ENCODE results near the gene CHST14.
A peak's percentile ranks its signal among the peaks of the same experiment; 100 is the strongest.

The CHST14 gene

GRCh38 chr15:40435023-40435709, 35.6 kb upstream of the CHST14 start:
- no peak overlapping the region for H3K27ac ChIP-seq
- no peak for TF ChIP-seq Cebpa-rat (IDR thresholded peaks at IDR 0.05)
- H3K4me1 ChIP-seq = peaks cover 31 to 66% (median 58%) of the 10 kb centered on the region in 10 experiments
- H3K36me3 ChIP-seq = no peaks in the 10 kb centered on the region
- no peaks in the 10 kb centered on the region for H4K20me1 ChIP-seq
- peaks cover 23 to 48% (median 34%) of the 10 kb centered on the region in 11 experiments; a peak in 20 of 22 replicates for H3K27me3 ChIP-seq
- H3K4me3 ChIP-seq = peak overlapping the region in 6 of 10 experiments; percentile 56 to 73 (median 61); a peak in 8 of 20 replicates
- peak overlapping the region; percentile 92 to 99 (median 98) for H3K4me2 ChIP-seq
- H3K9me3 ChIP-seq (replicated peaks in 1 of 11) = no peaks in the 10 kb centered on the region
- H3K9ac ChIP-seq = peak overlapping the region in 1 of 11 experiments; percentile 71; a peak in 2 of 22 replicates

GRCh38 chr15:40435710-40436089, 35.1 kb upstream of the CHST14 start:
- no peaks in the 10 kb centered on the region for H3K36me3 ChIP-seq
- peak overlapping the region; percentile 57 to 78 (median 70); a peak in 21 of 22 replicates for H3K9ac ChIP-seq
- H4K20me1 ChIP-seq = no peaks in the 10 kb centered on the region
- peak overlapping the region; percentile 92 to 99 (median 98) for H3K4me2 ChIP-seq
- peaks cover 23 to 50% (median 34%) of the 10 kb centered on the region in 11 experiments; a peak in 20 of 22 replicates for H3K27me3 ChIP-seq
- H3K9me3 ChIP-seq (replicated peaks in 1 of 11) = no peaks in the 10 kb centered on the region
- peak overlapping the region in 10 of 11 experiments; percentile 20 to 67 (median 55); a peak in 18 of 22 replicates for H3K27ac ChIP-seq
- peaks cover 32 to 68% (median 60%) of the 10 kb centered on the region in 10 experiments for H3K4me1 ChIP-seq
- peak overlapping the region; percentile 52 to 73 (median 60) for H3K4me3 ChIP-seq
- no peak for TF ChIP-seq Cebpa-rat (IDR thresholded peaks at IDR 0.05)

GRCh38 chr15:40436116-40436891, 34.5 kb upstream of the CHST14 start:
- Histone ChIP-seq H3K9me3 (replicated peaks in 1 of 11) (no peaks in the 10 kb centered on the region), H3K9ac (peak overlapping the region; percentile 57 to 78 (median 70)), H3K36me3 (no peaks in the 10 kb centered on the region), H3K4me1 (peaks cover 32 to 68% (median 60%) of the 10 kb centered on the region in 10 experiments), H3K27me3 (peaks cover 23 to 50% (median 34%) of the 10 kb centered on the region in 11 experiments; a peak in 20 of 22 replicates), H3K27ac (peak overlapping the region; percentile 20 to 67 (median 55); a peak in 19 of 22 replicates), H3K4me3 (peak overlapping the region; percentile 52 to 73 (median 60)), H4K20me1 (peaks cover 0 to 3% (median 2%) of the 10 kb centered on the region in 11 experiments; a peak in 11 of 22 replicates), H3K4me2 (peak overlapping the region; percentile 92 to 99 (median 98))
- TF ChIP-seq Cebpa-rat (IDR thresholded peaks at IDR 0.05) = no peak

GRCh38 chr15:40436892-40437751, 33.7 kb upstream of the CHST14 start:
- peaks cover 23 to 54% (median 34%) of the 10 kb centered on the region in 11 experiments; a peak in 20 of 22 replicates for H3K27me3 ChIP-seq
- H3K9me3 ChIP-seq (replicated peaks in 1 of 11) = no peaks in the 10 kb centered on the region
- no peak for TF ChIP-seq Cebpa-rat (IDR thresholded peaks at IDR 0.05)
- peak overlapping the region; percentile 57 to 78 (median 70); a peak in 20 of 22 replicates for H3K9ac ChIP-seq
- peaks cover 32 to 68% (median 60%) of the 10 kb centered on the region in 10 experiments for H3K4me1 ChIP-seq
- no peaks in the 10 kb centered on the region for H3K36me3 ChIP-seq
- H3K4me3 ChIP-seq = peak overlapping the region; percentile 52 to 73 (median 60)
- H4K20me1 ChIP-seq = peaks cover 4 to 11% (median 10%) of the 10 kb centered on the region in 11 experiments; a peak in 20 of 22 replicates
- peak overlapping the region; percentile 92 to 99 (median 98) for H3K4me2 ChIP-seq
- peak overlapping the region in 7 of 11 experiments; percentile 20 to 67 (median 55); a peak in 6 of 22 replicates for H3K27ac ChIP-seq

- Histone ChIP-seq H3K4me1 (peaks cover 40 to 70% (median 68%) of the 10 kb centered on the region in 10 experiments), H3K9ac (no peak overlapping the region), H3K36me3 (no peaks in the 10 kb centered on the region; a peak in 1 of 22 replicates), H3K4me3 (no peak overlapping the region), H3K4me2 (peak overlapping the region in 9 of 11 experiments; percentile 92 to 99 (median 98); a peak in 18 of 22 replicates), H3K27ac (no peak overlapping the region), H3K27me3 (peaks cover 23 to 59% (median 34%) of the 10 kb centered on the region in 11 experiments; a peak in 20 of 22 replicates), H3K9me3 (replicated peaks in 1 of 11) (no peaks in the 10 kb centered on the region), H4K20me1 (peaks cover 13 to 20% (median 19%) of the 10 kb centered on the region in 11 experiments)
- TF ChIP-seq Cebpa-rat (IDR thresholded peaks at IDR 0.05) = no peak
These were observed 32.8 kb upstream of the CHST14 start for GRCh38 chr15:40437752-40438687.

GRCh38 chr15:40438712-40439111, 32.1 kb upstream of the CHST14 start:
- 0 out of 22 replicates have a peak overlapping the region, but pooled peaks of 1 of the 11 experiments have one; percentile 87 for H3K9ac ChIP-seq
- TF ChIP-seq Cebpa-rat (IDR thresholded peaks at IDR 0.05) = no peak
- peaks cover 23 to 59% (median 34%) of the 10 kb centered on the region in 11 experiments; a peak in 20 of 22 replicates for H3K27me3 ChIP-seq
- no peak overlapping the region; a peak in 1 of 20 replicates for H3K4me3 ChIP-seq
- no peaks in the 10 kb centered on the region for H3K9me3 ChIP-seq (replicated peaks in 1 of 11)
- peaks cover 47 to 77% (median 75%) of the 10 kb centered on the region in 10 experiments for H3K4me1 ChIP-seq
- H3K4me2 ChIP-seq = peak overlapping the region in 9 of 11 experiments; percentile 92 to 100 (median 99); a peak in 18 of 22 replicates
- peaks cover 20 to 27% (median 26%) of the 10 kb centered on the region in 11 experiments for H4K20me1 ChIP-seq
- no peaks in the 10 kb centered on the region; a peak in 2 of 22 replicates for H3K36me3 ChIP-seq
- H3K27ac ChIP-seq = no peak overlapping the region

GRCh38 chr15:40439461-40439959, 31.3 kb upstream of the CHST14 start:
- Histone ChIP-seq H3K4me2 (peak overlapping the region; percentile 89 to 100 (median 98)), H3K9ac (peak overlapping the region; percentile 62 to 92 (median 78); a peak in 16 of 22 replicates), H3K27me3 (peaks cover 23 to 59% (median 34%) of the 10 kb centered on the region in 11 experiments; a peak in 20 of 22 replicates), H3K36me3 (no peaks in the 10 kb centered on the region; a peak in 2 of 22 replicates), H3K4me3 (peak overlapping the region; percentile 57 to 93 (median 88)), H3K9me3 (replicated peaks in 1 of 11) (no peaks in the 10 kb centered on the region), H3K27ac (peak overlapping the region in 1 of 11 experiments; percentile 81; a peak in 2 of 22 replicates), H3K4me1 (peaks cover 55 to 82% (median 80%) of the 10 kb centered on the region in 10 experiments), H4K20me1 (peaks cover 28 to 35% (median 34%) of the 10 kb centered on the region in 11 experiments)
- TF ChIP-seq Cebpa-rat (IDR thresholded peaks at IDR 0.05) = no peak

All from BLaER1 treated with 17β-estradiol and CSF1 and Interleukin-3, amounts not matched to agents 10 nM and 100 nM (cell line).